Glutamatergic neuron (in vitro differentiated cells): ENCODE results near the gene TSPAN18. TPM values are rescaled to one million over a fixed set of nuclear protein-coding genes. Genes with fewer than 3 reads are reported as not detected.

Experiments used
- DNase-seq: peaks from one replicate; pipeline ENCODE4 v3.0.0; 2022
- H3K27ac Mint-ChIP-seq: one replicate; pipeline ENCODE4 v1.8.0; 2020; ENCODE audit warnings: mild to moderate bottlenecking, mixed read lengths, inconsistent platforms; ENCODE audit not compliant: unreplicated experiment
- H3K27me3 Mint-ChIP-seq: one replicate; pipeline ENCODE4 v1.8.0; 2020; ENCODE audit warnings: mild to moderate bottlenecking, moderate library complexity, mixed read lengths, inconsistent platforms; ENCODE audit not compliant: unreplicated experiment
- H3K36me3 Mint-ChIP-seq: one replicate; pipeline ENCODE4 v1.8.0; 2020; ENCODE audit warnings: mild to moderate bottlenecking, mixed read lengths, inconsistent platforms; ENCODE audit not compliant: unreplicated experiment
- H3K4me1 Mint-ChIP-seq: one replicate; pipeline ENCODE4 v1.8.0; 2020; ENCODE audit warnings: mild to moderate bottlenecking, low read depth, mixed read lengths, inconsistent platforms; ENCODE audit not compliant: unreplicated experiment
- H3K4me3 Mint-ChIP-seq: one replicate; pipeline ENCODE4 v1.8.0; 2020; ENCODE audit warnings: mild to moderate bottlenecking, mixed read lengths, inconsistent platforms; ENCODE audit not compliant: unreplicated experiment
- H3K9me3 Mint-ChIP-seq: one replicate; pipeline ENCODE4 v1.8.0; 2020; ENCODE audit warnings: mild to moderate bottlenecking, moderate library complexity, mixed read lengths, inconsistent platforms; ENCODE audit not compliant: unreplicated experiment
- total RNA-seq: library from RNA; stranded (reverse); fragmentation: NEBNext Ultra II Directional; extraction: Animal tissue kit (Norgen Biotek cat#: 25700); gene quantifications from one replicate; pipeline ENCODE4 v1.2.1, GENCODE V29; 2021; ENCODE audit not compliant: unreplicated experiment
- TF ChIP-seq, protein P1 (sequence below): fragments of 200-600 bp; sonication (generic); IDR thresholded peaks from one replicate; pipeline ENCODE4 v1.5.0; 2021; ENCODE audit not compliant: partially characterized antibody, unreplicated experiment

The TSPAN18 gene
- total RNA-seq, 1 donor from 2014 or later: 80.4 TPM

GRCh38 chr11:44968510-44968909 lies 241.7 kb downstream of the TSPAN18 start:
- peaks cover 34% of the 10 kb centered on the region for H3K4me1 Mint-ChIP-seq
- H3K36me3 Mint-ChIP-seq: no peaks in the 10 kb centered on the region
- peaks cover 4% of the 10 kb centered on the region for H3K9me3 Mint-ChIP-seq
- no peak for DNase-seq
- H3K27ac Mint-ChIP-seq: no peak overlapping the region
- peaks cover 3% of the 10 kb centered on the region for H3K27me3 Mint-ChIP-seq
- TF ChIP-seq, protein P1, sequence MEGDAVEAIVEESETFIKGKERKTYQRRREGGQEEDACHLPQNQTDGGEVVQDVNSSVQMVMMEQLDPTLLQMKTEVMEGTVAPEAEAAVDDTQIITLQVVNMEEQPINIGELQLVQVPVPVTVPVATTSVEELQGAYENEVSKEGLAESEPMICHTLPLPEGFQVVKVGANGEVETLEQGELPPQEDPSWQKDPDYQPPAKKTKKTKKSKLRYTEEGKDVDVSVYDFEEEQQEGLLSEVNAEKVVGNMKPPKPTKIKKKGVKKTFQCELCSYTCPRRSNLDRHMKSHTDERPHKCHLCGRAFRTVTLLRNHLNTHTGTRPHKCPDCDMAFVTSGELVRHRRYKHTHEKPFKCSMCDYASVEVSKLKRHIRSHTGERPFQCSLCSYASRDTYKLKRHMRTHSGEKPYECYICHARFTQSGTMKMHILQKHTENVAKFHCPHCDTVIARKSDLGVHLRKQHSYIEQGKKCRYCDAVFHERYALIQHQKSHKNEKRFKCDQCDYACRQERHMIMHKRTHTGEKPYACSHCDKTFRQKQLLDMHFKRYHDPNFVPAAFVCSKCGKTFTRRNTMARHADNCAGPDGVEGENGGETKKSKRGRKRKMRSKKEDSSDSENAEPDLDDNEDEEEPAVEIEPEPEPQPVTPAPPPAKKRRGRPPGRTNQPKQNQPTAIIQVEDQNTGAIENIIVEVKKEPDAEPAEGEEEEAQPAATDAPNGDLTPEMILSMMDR: no peak
- H3K4me3 Mint-ChIP-seq: no peak overlapping the region

GRCh38 chr11:44969651-44970252 lies 243.0 kb downstream of the TSPAN18 start:
- no peak overlapping the region for H3K4me3 Mint-ChIP-seq
- peaks cover 4% of the 10 kb centered on the region for H3K9me3 Mint-ChIP-seq
- no peak for DNase-seq
- TF ChIP-seq, protein P1: no peak
- H3K27ac Mint-ChIP-seq: no peak overlapping the region
- peaks cover 32% of the 10 kb centered on the region for H3K4me1 Mint-ChIP-seq
- H3K27me3 Mint-ChIP-seq: peaks cover 7% of the 10 kb centered on the region
- no peaks in the 10 kb centered on the region for H3K36me3 Mint-ChIP-seq

- peaks cover 8% of the 10 kb centered on the region for H3K27me3 Mint-ChIP-seq
- H3K9me3 Mint-ChIP-seq: peaks cover 4% of the 10 kb centered on the region
- H3K27ac Mint-ChIP-seq: no peak overlapping the region
- H3K4me1 Mint-ChIP-seq: peaks cover 32% of the 10 kb centered on the region
- TF ChIP-seq, protein P1: no peak
- no peak overlapping the region for H3K4me3 Mint-ChIP-seq
- H3K36me3 Mint-ChIP-seq: no peaks in the 10 kb centered on the region
- DNase-seq: no peak
Observed at GRCh38 chr11:44970293-44970692, 243.5 kb downstream of the TSPAN18 start.

DNA sequence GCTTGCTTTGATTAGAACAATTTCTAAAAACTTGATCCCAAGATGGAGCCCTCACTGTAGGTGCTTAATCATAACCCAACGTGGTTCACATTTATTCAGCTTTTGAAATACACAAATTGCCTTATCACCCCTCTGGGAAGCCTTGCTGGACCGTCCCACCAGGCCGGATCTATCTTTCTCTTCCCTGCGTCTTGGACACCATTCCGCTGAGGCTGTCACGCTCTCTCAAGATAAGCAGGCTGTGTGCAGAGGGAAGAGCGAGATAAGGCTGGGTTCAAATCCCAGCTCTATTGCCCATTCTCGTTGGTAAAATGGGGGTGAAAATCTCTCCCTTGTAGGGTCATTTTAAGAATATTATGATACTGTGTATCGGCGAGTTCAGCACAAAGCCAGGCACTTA lies 244.4 kb downstream of the TSPAN18 start:
- no peak overlapping the region for H3K27ac Mint-ChIP-seq
- peaks cover 8% of the 10 kb centered on the region for H3K27me3 Mint-ChIP-seq
- H3K4me3 Mint-ChIP-seq: no peak overlapping the region
- peaks cover 4% of the 10 kb centered on the region for H3K9me3 Mint-ChIP-seq
- no peak for DNase-seq
- H3K4me1 Mint-ChIP-seq: peaks cover 26% of the 10 kb centered on the region
- TF ChIP-seq, protein P1: no peak
- H3K36me3 Mint-ChIP-seq: no peaks in the 10 kb centered on the region

DNA sequence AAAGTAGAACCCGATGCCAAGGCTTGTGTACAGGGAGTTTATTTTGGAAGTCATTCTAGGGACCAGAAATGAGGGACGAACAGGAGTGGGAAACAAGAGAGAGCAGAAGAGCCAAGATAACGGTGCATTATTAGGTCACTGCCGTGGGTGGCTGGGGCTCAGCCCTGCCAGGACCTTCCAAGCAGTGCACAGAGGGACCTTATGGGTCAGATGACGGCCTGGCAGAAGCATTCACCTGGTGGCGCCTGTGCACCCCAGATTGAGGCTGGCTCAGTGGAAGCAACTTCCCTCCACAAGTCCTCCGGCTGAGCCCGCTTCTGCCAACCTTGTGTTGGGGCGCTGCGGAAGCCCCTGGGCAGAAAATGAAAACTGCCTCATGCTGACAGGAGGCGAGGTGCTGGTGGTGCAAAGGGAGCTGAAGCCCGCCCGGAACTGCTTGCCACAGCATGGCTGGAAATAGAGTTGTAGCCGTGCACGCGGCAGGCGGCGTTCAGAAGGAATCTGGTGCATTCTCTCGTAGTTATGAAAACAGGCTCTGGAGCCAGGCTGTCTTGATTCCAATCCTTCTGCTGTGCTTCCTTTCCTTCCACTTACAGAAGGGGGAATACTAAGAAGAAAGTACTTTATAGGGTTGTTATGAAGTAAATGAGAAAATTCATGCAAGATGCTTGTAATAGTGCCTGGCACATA lies 246.1 kb downstream of the TSPAN18 start:
- TF ChIP-seq, protein P1: no peak
- peaks cover 10% of the 10 kb centered on the region for H3K27me3 Mint-ChIP-seq
- DNase-seq: no peak
- no peak overlapping the region for H3K4me3 Mint-ChIP-seq
- H3K9me3 Mint-ChIP-seq: peaks cover 4% of the 10 kb centered on the region
- peak overlapping the region; percentile 59 for H3K27ac Mint-ChIP-seq
- peaks cover 18% of the 10 kb centered on the region for H3K4me1 Mint-ChIP-seq
- H3K36me3 Mint-ChIP-seq: no peaks in the 10 kb centered on the region
